GM19238 (cell line): ENCODE results near the gene RNF223.
A peak's percentile ranks its signal among the peaks of the same experiment; 100 is the strongest.
"Not testable (repeated sequence)": the region's sequence is repeated elsewhere in the genome, so short reads cannot be mapped to it uniquely, and the experiment has no call there.

Experiments
- DNase-seq: peaks from one replicate; pipeline ENCODE4 v3.0.0; 2011; ENCODE audit warnings: low spot score; ENCODE audit not compliant: insufficient read length

The RNF223 gene

DNA sequence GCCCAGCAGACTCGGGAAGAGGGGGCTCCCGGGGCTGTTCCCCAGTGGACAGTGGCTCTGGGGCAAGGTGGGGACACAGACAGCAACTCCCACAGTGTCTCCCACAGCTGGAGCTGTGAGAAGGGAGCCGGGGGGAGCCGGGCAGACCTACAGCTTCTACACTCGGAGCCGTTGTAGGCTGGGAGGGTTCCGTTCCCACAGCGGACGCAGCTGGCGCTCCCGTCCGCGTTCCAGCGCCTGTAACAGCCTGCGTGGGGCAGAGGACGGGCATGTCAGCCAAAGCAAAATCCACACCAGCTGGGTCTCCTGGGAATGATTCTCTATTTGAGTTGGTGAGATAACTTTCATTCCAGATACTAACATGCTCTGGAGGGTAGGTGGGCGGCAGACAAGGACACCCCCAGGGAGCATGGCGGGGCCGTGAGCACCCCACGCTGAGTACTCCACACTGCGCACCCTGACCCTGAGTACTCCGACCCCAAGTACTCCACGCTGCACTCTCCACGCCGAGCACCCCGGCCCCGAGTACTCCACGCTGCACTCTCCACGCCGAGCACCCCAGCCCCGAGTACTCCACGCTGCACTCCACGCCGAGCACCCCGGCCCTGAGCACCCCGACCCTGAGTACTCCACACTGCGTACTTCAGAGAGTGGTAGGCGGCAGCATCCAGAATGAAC lies 13.4 kb upstream of the RNF223 start:
- DNase-seq = no peak

DNA sequence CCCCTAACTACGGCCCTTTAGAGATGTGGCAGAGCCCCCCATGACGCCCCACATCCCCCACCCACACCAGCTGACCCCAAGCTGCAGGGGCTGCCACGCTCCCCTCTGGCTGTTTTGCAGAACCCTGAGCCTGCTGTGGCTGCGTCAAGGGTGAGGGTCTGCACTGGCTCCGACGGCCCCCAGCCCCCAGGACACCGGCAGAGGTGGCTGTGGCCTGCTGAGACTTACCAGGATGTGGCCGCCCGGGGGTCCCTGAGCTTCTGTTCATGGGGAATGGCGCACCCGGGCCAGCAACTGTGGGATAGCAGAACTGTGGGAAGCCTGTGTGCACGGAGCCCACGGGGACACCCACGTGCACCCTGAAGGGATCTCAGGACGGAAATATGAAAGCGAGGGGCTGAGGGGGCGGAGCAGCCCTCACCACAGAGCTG lies 12.8 kb upstream of the RNF223 start:
- peak; percentile 2 for DNase-seq

DNA sequence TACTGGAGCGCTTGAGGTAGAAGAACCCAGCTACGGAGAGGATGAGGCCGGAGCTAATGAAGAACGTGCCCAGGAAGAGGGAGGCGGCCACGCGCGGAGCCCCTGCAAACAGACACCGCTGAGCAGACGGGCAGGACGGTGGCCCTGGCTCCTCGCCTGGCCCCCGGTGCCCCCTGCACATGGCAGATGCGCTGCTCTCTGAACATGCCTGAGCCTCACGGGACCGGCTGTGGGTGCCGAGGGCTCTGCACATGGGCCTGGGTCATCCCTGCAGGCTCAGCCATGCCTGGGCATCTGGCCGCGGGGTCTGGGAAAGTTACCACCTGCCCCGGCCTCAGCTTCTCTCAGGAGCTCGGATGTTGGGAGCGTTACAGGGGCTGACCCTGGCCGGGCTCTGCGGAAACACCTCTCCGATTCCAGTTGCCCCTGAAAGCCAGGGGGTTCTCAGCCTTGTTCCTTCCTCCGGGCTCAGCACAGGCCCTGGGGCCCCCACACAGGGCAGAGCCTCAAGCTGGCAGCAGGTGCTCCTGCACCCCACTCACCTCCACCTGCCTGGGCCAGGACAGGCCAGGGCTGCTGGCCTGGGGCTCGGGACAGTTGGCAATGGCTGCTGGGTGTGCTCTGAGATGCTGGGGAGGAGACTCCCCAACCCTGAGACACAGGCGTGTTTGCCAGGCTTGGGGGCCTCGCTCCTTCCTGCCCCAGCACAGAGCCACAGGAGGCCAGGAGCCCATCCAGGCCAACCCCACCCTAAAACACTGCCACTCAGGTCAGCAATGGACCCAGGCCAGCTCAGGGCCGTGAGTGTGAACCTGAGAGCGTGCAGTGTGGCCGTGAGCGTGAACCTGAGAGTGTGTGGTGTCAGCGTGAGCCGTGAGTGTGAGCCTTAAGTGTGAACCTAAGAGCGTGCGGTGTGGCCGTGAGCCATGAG lies 12.1 kb upstream of the RNF223 start:
- no peak for DNase-seq

DNA sequence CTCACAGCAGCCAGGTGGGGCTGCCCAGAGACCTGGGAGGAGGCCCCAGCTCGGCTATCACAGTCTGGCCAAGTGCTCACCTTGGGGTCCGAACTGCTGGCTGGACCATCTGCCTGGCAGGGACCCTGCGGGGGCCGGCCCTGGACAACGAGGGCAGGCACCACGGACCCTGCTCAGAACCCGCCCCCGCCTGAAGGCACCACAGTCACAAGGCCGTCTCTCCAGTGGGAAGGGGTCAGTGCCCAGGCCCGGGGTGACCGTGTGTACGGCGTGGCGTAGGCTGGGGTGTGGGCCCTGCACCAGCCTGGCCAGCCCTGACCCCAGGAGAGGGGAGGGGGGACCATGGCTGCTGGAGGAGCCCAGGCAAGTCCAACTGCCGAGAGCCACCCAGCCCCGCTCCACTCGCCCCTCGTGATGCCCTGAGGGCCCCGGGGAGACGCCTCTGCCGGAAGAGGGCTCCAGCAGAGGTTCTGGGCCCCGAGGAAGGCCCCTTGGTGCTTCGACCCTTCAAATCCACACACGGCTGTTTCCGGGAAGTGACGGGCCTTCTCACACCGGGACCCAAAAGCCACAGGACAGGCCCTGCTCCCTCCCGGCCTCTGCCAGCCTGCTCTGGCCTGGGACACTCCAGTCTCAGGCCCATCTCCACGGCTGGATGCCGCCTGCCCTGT lies 11.2 kb upstream of the RNF223 start:
- DNase-seq = peak; percentile 1

DNA sequence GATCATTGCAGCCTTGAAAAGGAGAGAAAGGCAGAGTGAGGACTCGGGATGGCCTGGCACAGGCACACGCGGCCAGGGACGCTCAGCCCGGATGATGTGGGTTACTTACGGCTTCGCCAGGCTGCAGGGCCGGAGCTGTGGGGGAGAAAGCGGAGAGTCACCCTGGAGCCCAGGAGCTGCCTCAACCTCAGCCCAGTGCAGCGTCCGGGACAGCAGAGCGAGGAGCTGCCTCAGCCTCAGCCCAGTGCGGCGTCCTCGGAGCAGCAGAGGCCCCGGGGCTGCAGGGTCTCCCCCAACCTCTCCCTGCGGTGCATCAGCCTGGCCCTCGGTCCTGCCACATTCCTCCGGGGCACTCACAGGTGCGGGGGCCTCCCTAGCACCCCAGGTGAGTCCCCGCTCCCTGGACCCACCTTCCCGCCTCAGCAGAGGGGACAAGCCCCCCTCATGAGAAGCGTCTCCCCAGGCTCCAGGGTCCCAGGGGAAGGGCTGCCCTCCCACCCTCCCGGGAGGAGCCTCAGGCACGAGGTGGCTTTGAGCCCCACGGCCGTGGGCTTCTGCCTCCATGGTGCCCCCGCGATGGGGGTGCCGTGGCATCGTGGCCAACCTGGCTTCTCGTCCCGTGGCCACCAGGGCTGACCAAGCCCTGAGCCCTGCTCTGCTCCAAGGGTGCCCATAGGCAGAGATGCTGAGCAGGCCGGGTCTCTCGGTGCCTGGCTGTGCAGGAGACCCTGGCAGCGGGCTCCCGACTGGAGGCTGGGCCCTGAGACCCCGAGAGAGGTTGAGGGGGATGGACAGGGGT lies 10.5 kb upstream of the RNF223 start:
- DNase-seq = peak; percentile 6

DNA sequence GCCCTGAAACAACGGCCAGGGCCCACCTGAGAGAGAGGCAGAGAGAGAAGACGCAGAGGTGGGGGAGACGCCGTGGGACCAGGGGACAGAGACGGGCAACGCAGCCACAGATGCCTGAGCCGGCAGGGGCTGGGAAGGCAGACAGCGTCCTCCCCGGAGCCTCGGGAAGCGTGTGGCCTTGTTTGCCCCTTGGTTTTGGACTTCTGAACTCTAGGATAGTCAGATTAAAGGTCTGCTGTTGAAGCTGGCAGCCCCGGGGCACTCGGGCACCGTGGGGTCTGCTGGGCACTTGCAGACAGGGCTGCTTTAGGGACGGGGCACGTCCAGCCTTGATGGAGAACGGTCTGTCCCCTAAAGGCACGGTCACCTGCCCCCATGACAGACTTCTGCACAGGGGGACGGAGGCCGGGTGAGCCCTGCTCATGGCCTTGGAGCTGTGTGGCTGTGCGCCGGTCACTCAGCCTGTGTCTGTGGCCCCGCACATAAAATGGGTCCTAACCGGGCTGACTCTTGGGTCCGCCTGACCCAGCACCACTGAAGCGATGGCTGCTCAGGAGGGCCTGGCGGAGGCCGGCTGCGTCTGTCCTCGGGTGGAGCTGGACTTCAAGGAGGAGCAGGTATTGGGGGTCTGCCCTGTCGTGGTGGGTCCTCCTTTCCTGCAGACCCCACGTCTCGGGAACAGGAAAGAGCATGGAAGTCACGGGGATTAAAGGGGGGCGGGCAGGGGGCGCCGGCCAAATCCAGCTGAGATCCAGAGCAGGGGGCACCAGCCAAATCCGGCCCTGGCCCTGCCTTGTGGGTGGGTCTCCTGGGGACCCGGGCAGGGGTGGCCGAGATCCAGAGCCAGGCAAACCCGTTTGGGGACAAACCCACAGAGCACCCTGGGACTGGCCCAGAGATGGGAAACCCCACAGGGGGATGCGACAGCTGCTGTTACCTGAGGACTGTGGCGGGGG lies 9.6 kb upstream of the RNF223 start:
- peak; percentile 7 for DNase-seq

DNA sequence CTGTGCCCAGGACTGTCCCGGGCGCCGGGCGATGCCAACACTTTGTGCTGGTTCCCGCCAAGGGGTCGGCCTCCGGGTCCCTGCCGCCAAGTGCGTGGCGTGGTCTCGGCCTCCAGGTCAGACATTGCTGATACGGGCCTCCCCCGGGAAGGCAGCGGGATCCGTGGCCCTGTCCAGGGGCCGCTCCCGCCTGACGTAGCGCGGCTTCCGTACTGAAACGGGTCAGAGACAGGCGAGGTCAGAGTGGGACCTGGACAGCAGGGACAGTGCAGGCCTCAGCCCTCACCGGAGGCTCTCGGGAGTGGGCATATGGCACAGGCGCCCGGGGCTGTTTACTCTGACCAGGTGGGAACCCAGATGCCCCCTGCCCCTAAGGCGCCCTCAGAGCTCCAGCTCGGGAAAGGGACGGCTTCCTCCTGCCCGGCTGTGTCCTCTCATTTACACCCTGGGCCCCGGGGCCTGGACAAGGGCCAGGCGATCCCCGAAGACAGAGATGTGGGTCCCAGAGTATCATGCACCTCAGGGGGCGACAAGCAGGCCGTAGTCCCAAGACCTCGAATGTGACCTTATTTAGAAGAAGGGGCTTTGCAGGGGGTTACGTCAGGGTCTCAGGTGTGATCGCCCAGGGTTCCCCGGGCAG lies 8.8 kb upstream of the RNF223 start:
- peak; percentile 3 for DNase-seq

DNA sequence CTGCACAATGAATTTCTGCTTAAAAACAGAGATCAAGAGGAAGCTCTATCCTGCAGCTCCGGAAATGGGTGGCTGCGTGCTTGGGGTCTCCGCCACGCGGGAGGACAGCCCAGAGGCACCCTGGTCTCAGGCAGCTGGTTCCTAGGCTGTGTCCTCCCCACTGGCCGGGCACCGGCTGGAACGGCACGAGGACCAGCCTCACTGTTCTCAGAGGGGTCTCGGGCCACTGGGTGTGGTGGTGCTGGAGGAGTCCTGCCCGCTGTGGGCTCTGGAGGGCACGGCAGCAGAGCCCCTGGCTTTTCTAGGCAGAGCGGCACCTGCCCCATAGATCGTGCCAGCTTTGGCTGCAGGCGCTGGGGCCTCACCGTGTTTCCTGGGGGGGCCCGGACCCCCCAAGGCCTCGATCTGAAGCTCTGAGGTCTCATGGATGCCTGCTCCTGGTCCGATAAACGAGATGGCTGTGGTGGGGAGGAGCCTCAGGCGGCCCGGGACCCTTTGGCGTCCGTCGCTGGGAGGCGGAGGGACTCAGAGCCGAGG lies 8.2 kb upstream of the RNF223 start:
- peak; percentile 1 for DNase-seq

DNA sequence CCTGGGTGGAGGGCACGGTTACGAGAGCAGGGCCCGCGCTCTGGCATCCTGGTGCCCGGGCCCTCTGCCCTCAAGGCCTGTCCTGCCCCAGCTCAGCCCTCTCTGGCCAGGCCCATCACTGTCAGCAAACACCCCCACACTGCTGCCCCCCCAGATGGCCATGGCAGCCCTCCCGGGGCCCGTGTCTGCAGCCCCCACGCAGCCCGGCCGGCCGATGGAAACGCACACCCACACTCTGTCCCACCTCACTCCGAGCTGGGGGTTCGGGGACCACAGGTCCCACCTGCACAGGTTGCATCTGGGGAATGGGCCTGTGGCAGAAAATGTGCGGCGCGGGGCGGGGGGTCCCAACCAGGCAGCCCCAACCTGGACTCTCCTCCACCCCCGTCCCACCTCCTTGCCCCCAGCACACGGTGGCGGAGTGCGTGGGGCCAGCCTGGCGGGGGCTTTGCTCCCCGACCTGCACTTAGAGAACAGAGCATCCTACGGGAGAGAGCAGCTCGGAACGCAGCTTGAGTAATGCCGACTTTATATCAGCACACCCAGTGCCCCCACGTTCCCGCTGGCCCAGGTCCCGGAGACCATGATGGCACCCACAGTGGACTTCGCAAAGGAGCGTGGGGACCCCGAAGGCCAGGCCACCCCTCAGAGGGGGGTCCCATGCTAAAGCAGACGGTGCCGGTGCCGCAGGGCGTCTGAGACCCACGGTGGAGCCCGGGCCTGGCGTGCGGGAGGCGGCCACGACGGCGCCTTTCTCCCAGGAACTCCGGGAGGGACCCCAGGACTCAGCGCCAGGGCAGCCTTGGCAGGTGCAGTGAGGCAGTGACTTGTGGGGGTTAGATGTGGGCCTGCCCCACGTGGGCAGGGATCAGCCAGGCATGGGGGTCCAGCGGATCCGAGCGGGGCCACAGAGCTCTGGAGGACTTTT lies 7.5 kb upstream of the RNF223 start:
- DNase-seq = peak; percentile 7

DNA sequence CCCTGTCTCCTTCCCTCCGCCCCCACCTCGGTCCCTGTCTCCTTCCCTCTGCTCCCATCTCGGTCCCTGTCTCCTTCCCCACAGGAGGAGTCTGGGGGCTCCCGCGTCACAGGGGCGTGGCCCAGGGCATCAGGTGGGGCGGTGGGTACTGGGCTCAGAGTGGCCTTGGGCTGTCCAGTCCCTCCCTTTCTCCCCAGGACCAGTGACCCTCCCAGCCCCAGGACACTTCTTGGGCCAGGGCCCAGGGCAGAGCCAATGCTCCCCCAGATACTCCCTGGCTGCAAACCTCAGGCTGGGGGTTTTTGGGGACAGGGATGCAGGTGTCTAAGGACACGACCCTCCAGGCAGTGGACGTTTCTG lies 6.8 kb upstream of the RNF223 start:
- DNase-seq = peak; percentile 2

DNA sequence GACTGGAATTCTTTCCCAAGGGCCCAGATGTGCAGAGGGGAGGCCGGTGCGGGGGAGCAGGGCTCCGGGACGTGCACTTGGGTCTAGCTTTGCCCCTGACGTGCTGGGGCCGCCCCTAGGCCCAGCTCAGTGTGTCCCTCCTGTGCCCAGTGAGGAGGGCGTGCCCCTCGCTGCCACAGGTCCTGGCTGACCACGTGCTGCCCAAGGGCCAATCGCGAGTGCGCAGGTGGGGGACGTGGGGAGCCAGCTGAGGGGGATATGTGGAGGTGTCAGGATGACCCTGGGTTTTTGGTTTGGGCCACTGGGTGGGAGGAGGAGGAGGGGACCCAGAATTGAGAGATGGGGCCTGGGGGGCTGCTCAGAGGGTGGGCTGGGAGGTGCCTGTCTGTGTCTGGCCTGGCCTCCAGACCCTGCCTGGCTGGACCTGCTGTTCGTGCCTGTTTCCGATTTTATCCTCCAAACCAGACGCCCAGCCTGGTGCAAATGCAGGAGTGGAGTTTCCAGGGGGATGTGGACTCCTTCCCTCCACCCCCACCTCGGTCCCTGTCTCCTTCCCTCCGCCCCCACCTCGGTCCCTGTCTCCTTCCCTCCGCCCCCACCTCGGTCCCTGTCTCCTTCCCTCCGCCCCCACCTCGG lies 6.1 kb upstream of the RNF223 start:
- DNase-seq = peak; percentile 11

DNA sequence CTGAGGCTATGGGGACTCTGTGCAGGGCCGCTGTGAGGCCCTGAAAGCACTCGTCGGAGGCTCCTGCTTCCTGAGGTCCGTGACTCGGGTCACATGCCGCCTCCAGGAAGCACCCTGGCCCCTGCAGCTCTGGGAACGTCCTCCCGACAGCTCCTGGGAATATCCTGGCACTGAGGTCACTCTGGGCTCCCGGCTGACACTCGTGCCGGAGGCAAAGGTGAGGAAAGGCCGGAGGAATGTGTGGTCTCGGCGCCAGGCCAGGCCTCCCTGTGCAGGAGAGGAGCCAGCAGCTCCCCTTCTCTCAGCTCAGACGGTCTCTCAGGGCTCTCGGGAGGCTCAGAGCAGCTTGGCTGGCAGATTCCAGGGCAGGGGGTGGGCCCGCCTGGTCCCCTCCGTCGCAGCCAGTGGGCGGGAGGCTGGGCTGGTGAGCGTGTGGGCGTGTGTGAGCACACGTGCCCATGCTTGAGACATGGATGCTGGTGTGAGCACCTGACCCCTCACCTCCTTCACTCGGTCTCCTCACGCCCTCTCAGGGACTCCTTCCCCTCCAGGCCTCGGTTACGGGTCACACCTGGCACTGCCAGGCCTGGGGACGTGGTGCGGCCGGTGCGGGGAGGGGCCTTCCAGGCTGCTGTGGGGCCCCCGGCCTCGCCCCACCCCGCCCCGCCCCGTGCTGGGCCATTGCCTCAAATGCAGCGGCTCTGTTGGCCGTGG lies 5.5 kb upstream of the RNF223 start:
- DNase-seq = peak; percentile 57

DNA sequence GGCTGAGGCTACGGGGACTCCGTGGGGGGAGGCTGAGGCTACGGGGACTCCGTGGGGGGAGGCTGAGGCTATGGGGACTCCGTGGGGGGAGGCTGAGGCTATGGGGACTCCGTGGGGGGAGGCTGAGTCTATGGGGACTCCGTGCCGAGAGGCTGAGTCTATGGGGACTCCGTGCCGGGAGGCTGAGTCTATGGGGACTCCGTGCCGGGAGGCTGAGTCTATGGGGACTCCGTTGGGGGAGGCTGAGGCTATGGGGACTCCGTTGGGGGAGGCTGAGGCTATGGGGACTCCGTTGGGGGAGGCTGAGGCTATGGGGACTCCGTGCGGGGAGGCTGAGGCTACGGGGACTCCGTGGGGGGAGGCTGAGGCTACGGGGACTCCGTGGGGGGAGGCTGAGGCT lies 3.3 kb upstream of the RNF223 start:
- DNase-seq = not testable (repeated sequence)

DNA sequence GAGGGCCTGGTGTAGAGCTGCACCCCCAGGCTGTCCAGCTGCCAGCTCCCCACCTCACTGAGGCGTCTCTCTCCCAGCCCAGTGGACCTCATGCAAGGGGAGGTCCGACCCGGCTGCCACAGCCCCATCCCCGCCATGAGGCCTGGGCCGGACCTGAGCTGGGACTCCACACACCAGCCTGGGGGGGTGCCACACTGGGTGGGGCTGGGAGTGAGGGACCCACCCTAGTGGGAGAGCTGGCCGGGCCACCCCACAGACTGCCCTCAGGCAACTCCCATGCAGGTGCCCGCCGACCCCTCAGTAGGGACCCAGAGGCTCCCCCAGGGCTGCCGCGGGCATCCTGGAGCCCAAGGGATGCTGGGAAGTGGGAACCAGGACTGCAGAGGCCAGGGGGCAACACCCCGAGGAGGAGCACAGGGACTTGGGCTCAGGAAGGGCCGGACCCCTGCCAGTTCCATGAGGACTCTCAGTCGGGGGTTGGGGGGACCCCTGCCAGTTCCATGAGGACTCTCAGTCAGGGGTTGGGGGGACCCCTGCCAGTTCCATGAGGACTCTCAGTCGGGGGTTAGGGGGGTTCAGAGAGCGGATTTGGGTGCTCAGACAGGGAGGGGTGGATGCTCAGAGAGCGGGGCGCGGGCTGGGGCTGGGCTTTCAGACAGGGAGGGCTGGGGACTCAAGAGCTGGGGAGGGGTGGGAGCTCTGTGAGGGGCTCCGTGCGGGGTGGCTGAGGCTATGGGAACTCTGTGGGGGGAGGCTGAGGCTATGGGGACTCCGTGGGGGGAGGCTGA lies 1.2 kb upstream of the RNF223 start:
- no peak for DNase-seq

DNA sequence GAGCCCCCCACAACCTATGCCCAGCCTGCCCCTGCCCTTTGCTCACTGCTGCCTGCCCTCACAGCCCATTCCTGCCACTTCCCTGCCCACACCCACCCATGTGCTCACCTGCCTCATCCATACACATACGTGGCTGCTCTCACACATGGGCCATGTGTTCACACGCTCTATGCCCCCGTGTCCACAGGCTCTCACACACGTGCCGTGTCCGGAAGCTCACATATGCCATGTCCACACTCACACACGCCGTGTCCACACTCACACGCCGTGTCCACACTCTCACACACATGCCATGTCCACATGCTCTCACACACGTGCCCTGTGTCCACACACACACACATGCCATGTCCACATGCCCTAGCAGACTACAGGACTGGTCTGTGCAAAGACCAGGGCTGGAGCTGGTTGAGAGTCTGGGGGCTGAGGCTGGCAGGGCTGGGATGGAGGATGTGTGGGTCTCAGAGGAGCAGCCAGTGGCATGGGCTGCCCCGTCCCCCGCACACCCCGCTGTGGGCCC lies 583 bp upstream of the RNF223 start:
- DNase-seq = no peak
